SK-N-SH (cell line): Measurements from ENCODE around the gene IGSF11. TPM values are rescaled to one million over a fixed set of nuclear protein-coding genes. Genes with fewer than 3 reads are reported as not detected.

Source experiments
- CTCF ChIA-PET: fragments of 300-600, 350-600 bp; formaldehyde crosslinking; extraction: SDS; loops from one replicate; lab custom pipeline; 2021; lab: Yijun Ruan, JAX
- POLR2A ChIA-PET: fragments of 350-600 bp; sonication (Branson Sonifier 250); formaldehyde crosslinking; extraction: SDS; loops from one replicate; lab custom pipeline; 2020; ENCODE audit warnings: antibody characterized with exemption, inconsistent platforms; lab: Yijun Ruan, JAX
- DNase-seq: peaks from one replicate; pipeline ENCODE4 v3.0.0; 2012
- H2AFZ ChIP-seq: fragments of 200-600 bp; sonication (generic); 2 replicates; pipeline ENCODE4 v1.8.1; 2016; ENCODE audit warnings: antibody characterized with exemption, mild to moderate bottlenecking, low read depth
- H3F3A ChIP-seq: fragments of 200-600 bp; sonication (generic); replicated peaks from 2 replicates; pipeline ENCODE3; 2016; ENCODE audit warnings: antibody characterized with exemption, mild to moderate bottlenecking; ENCODE audit not compliant: insufficient read depth
- H3K27ac ChIP-seq, 2 experiments: fragments of 200-500 bp in 1 of 2; fragments of 200-600 bp in 1 of 2; sonication (Bioruptor generic) in 1 of 2; sonication (generic), shearing (Covaris generic) in 1 of 2; 2 replicates each; pipeline versions ENCODE4 v1.5.1 to v1.6.1; 2014 to 2016; ENCODE audit warnings: low read depth in 2 of 2, inconsistent platforms in 1 of 2, low read length in 1 of 2, mild to moderate bottlenecking in 1 of 2, mixed read lengths in 1 of 2
- H3K27me3 ChIP-seq: fragments of 200-600 bp; sonication (generic), shearing (Covaris generic); 2 replicates; pipeline ENCODE4 v1.6.1; 2016; ENCODE audit warnings: mixed run types; ENCODE audit not compliant: insufficient read depth
- H3K36me3 ChIP-seq, 2 experiments: fragments of 200-500 bp in 1 of 2; fragments of 200-600 bp in 1 of 2; sonication (Bioruptor generic) in 1 of 2; sonication (generic) in 1 of 2; replicated peaks in 1 of 2; 2 replicates each; pipeline versions ENCODE3 to v1.5.1; 2014 to 2016; ENCODE audit warnings: low read length in 1 of 2, mild to moderate bottlenecking in 1 of 2; ENCODE audit not compliant: insufficient read depth in 2 of 2, control insufficient read depth in 1 of 2
- H3K4me1 ChIP-seq, 2 experiments: fragments of 200-500 bp in 1 of 2; fragments of 200-600 bp in 1 of 2; sonication (Bioruptor generic) in 1 of 2; sonication (generic), shearing (Covaris generic) in 1 of 2; 2 replicates each; pipeline versions ENCODE4 v1.5.1 to v1.6.1; 2014 to 2016; ENCODE audit warnings: low read depth in 1 of 2, low read length in 1 of 2, mixed run types in 1 of 2; ENCODE audit not compliant: insufficient read depth in 2 of 2, control insufficient read depth in 1 of 2
- H3K4me2 ChIP-seq: fragments of 200-600 bp; sonication (generic), shearing (Covaris generic); 2 replicates; pipeline ENCODE4 v1.6.1; 2017; ENCODE audit warnings: mixed run types
- H3K4me3 ChIP-seq, 2 experiments: fragments of 200-500 bp in 1 of 2; fragments of 200-600 bp in 1 of 2; sonication (Bioruptor generic) in 1 of 2; sonication (generic), shearing (Covaris generic) in 1 of 2; 2 replicates each; pipeline versions ENCODE4 v1.5.1 to v1.8.1; 2014 to 2016; ENCODE audit warnings: low read depth in 2 of 2, inconsistent platforms in 1 of 2, low read length in 1 of 2, mild to moderate bottlenecking in 1 of 2, mixed read lengths in 1 of 2, moderate library complexity in 1 of 2
- H3K79me2 ChIP-seq: fragments of 200-600 bp; sonication (generic); 2 replicates; pipeline ENCODE4 v1.8.1; 2017; ENCODE audit warnings: mild to moderate bottlenecking; ENCODE audit not compliant: insufficient read depth
- H3K9ac ChIP-seq: fragments of 200-600 bp; sonication (generic); 2 replicates; pipeline ENCODE4 v1.6.1; 2017; ENCODE audit warnings: mixed run types
- H3K9me2 ChIP-seq: fragments of 200-600 bp; sonication (generic); 2 replicates; pipeline ENCODE4 v1.6.1; 2017; ENCODE audit warnings: mixed run types
- H3K9me3 ChIP-seq: fragments of 200-600 bp; sonication (generic); 2 replicates; pipeline ENCODE4 v1.6.1; 2017; ENCODE audit warnings: mixed run types, mild to moderate bottlenecking, moderate library complexity
- H4K20me1 ChIP-seq: fragments of 200-600 bp; sonication (generic); 2 replicates; pipeline ENCODE4 v1.6.1; 2017; ENCODE audit warnings: mild to moderate bottlenecking, mixed run types; ENCODE audit not compliant: insufficient read depth
- ELF1 ChIP-seq: IDR thresholded peaks from 2 replicates; pipeline ENCODE4 v1.4.0; 2012
- EP300 ChIP-seq, 2 experiments: IDR thresholded peaks; 2 replicates each; pipeline versions ENCODE4 v1.4.0 to v1.6.1; 2012; ENCODE audit warnings: borderline replicate concordance in 1 of 2, low read depth in 1 of 2, low read length in 1 of 2
- EZH2phosphoT487 ChIP-seq: fragments of 200-600 bp; sonication (generic); IDR thresholded peaks from 2 replicates; pipeline ENCODE4 v1.6.1; 2017; ENCODE audit warnings: low read depth, mixed run types, mild to moderate bottlenecking, antibody characterized with exemption, moderate library complexity, borderline replicate concordance
- FOXJ3 ChIP-seq: sonication (generic); formaldehyde crosslinking; IDR thresholded peaks from 2 replicates; pipeline ENCODE4 v1.5.1; 2020; ENCODE audit warnings: mild to moderate bottlenecking, missing genetic modification reagents
- FOXM1 ChIP-seq: IDR thresholded peaks from 2 replicates; pipeline ENCODE4 v1.4.0; 2012; ENCODE audit warnings: low read depth, mild to moderate bottlenecking
- GABPA ChIP-seq: IDR thresholded peaks from 2 replicates; pipeline ENCODE4 v1.4.0; 2012; ENCODE audit warnings: low read depth, mild to moderate bottlenecking
- MXI1 ChIP-seq: IDR thresholded peaks from 2 replicates; pipeline ENCODE4 v1.6.1; 2012; ENCODE audit warnings: mild to moderate bottlenecking, low read depth, low read length, improper control_type of control experiment
- POLR2AphosphoS5 ChIP-seq: IDR thresholded peaks from 2 replicates; pipeline ENCODE4 v1.6.1; 2012; ENCODE audit warnings: low read depth, low read length
- RAD21 ChIP-seq: IDR thresholded peaks from 2 replicates; pipeline ENCODE4 v1.6.1; 2012; ENCODE audit warnings: mild to moderate bottlenecking, low read length
- RCOR1 ChIP-seq: fragments of 150-350 bp; IDR thresholded peaks from 2 replicates; pipeline ENCODE4 v1.6.1; 2017; ENCODE audit warnings: antibody characterized with exemption, low read length
- RFX5 ChIP-seq: IDR thresholded peaks from 2 replicates; pipeline ENCODE4 v1.6.1; 2012; ENCODE audit warnings: mild to moderate bottlenecking, improper control_type of control experiment, low read length
- SIN3A ChIP-seq: IDR thresholded peaks from 2 replicates; pipeline ENCODE4 v1.6.1; 2012; ENCODE audit warnings: low read depth, mild to moderate bottlenecking, low read length, moderate library complexity, borderline replicate concordance
- SMC3 ChIP-seq: IDR thresholded peaks from 2 replicates; pipeline ENCODE4 v1.6.1; 2012; ENCODE audit warnings: low read depth, low read length, improper control_type of control experiment
- WGBS: methylation state at CpG from one replicate; pipeline ENCODE4 v1.1.6; 2017; ENCODE audit warnings: low lambda C conversion rate; 5-methylcytosine and 5-hydroxymethylcytosine counted together
- polyA plus RNA-seq, 3 experiments: library from polyadenylated mRNA; depleted of rRNA; stranded (reverse); fragments of >200 nt; gene quantifications; 2 replicates each; pipeline ENCODE4 v1.2.3, GENCODE V29; 2012
- TF ChIP-seq, protein P1 (sequence below): IDR thresholded peaks from 2 replicates; pipeline ENCODE4 v1.6.1; 2012; ENCODE audit warnings: mild to moderate bottlenecking, low read depth, low read length, moderate library complexity
- TF ChIP-seq, protein P2 (sequence below): fragments of 200-600 bp; sonication (generic); IDR thresholded peaks from 2 replicates; pipeline ENCODE4 v1.6.1; 2017; ENCODE audit warnings: antibody characterized with exemption, mild to moderate bottlenecking, moderate library complexity
- TF ChIP-seq, protein P3 (sequence below): fragments of 150-350 bp; IDR thresholded peaks from 2 replicates; pipeline ENCODE4 v1.6.1; 2016; ENCODE audit warnings: mild to moderate bottlenecking, low read depth, low read length
- TF ChIP-seq, protein P4 (sequence below): IDR thresholded peaks from 2 replicates; pipeline ENCODE4 v1.4.0; 2012; ENCODE audit warnings: low read depth, borderline replicate concordance

IGSF11 gene, protein sequence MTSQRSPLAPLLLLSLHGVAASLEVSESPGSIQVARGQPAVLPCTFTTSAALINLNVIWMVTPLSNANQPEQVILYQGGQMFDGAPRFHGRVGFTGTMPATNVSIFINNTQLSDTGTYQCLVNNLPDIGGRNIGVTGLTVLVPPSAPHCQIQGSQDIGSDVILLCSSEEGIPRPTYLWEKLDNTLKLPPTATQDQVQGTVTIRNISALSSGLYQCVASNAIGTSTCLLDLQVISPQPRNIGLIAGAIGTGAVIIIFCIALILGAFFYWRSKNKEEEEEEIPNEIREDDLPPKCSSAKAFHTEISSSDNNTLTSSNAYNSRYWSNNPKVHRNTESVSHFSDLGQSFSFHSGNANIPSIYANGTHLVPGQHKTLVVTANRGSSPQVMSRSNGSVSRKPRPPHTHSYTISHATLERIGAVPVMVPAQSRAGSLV
- 0.07 and 0.08 TPM in 2 replicates for polyA plus RNA-seq (2012; rRNA removed)
- polyA plus RNA-seq (2012; cell fraction: cytosol; rRNA removed), result 0.08 and 0.13 TPM in 2 replicates
- polyA plus RNA-seq (2012; cell fraction: nucleus; rRNA removed), result 0.15 and 0.27 TPM in 2 replicates

DNA sequence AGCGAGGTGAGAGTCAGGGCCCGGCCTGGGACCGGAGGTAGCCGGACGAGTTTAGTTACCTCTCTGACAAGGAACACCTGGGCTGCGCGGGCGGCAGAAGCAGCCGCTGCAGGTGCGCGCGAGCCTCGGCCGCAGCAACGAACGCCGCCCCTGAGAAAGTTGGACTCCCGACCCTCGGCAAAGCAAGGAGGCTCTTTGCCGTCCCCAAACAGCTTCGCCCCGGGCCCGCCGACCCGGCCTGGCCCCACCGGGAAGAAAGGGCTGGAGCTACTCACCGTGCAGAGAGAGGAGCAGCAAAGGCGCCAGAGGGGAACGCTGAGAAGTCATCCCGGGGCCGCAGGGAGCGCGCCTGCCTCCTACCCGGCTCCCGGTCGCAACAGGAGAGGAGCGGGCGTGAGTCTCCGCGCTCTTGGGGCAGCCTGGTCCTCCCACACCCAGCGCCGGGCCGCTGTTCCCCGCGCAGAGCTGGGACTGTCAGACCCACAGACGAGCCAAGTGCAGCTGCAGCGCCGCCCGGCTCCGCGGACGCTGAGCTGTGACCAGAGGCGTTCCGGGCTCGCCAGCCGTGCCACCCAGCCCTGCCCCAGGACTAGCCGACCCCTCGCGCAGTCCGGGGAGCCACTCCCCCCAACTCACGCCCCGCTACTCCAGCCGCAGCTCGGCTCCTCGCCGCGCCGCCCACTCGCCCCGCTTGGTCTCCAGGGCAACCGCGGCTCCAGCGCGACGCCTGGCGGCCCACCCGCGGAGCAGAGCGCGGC, at the start of gene IGSF11:
Gene IGSF11, minus strand, starts transcription at position 591 of the 758 bp plus-strand sequence. Its CDS starts 264 bp downstream, at position 327.
- Histone ChIP-seq H3K4me2 (peak within 1 kb of the TSS; percentile 97), H3K9me3 (no peaks in the 10 kb centered on the region), H3K27ac (no peak within 1 kb of the TSS), H3K79me2 (no peaks in the 10 kb centered on the region), H3K27me3 (peaks cover 27% of the 10 kb centered on the region), H3K9me2 (no peaks in the 10 kb centered on the region), H2AFZ (peak within 1 kb of the TSS; percentile 73; the same call in 1 of the 2 replicates), H3K36me3 (no peaks in the 10 kb centered on the region), H4K20me1 (no peaks in the 10 kb centered on the region), H3K4me3 (peak within 1 kb of the TSS; percentile 60 to 69), H3K4me1 (no peaks in the 10 kb centered on the region; a peak in 1 of 4 replicates), H3F3A (no peaks in the 10 kb centered on the region), H3K9ac (no peak within 1 kb of the TSS)
- DNase-seq, result peak; percentile 96
- TF ChIP-seq, protein P1, sequence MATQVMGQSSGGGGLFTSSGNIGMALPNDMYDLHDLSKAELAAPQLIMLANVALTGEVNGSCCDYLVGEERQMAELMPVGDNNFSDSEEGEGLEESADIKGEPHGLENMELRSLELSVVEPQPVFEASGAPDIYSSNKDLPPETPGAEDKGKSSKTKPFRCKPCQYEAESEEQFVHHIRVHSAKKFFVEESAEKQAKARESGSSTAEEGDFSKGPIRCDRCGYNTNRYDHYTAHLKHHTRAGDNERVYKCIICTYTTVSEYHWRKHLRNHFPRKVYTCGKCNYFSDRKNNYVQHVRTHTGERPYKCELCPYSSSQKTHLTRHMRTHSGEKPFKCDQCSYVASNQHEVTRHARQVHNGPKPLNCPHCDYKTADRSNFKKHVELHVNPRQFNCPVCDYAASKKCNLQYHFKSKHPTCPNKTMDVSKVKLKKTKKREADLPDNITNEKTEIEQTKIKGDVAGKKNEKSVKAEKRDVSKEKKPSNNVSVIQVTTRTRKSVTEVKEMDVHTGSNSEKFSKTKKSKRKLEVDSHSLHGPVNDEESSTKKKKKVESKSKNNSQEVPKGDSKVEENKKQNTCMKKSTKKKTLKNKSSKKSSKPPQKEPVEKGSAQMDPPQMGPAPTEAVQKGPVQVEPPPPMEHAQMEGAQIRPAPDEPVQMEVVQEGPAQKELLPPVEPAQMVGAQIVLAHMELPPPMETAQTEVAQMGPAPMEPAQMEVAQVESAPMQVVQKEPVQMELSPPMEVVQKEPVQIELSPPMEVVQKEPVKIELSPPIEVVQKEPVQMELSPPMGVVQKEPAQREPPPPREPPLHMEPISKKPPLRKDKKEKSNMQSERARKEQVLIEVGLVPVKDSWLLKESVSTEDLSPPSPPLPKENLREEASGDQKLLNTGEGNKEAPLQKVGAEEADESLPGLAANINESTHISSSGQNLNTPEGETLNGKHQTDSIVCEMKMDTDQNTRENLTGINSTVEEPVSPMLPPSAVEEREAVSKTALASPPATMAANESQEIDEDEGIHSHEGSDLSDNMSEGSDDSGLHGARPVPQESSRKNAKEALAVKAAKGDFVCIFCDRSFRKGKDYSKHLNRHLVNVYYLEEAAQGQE, result no peak
- no peak for TF ChIP-seq GABPA
- TF ChIP-seq RCOR1, result no peak
- TF ChIP-seq, protein P2, sequence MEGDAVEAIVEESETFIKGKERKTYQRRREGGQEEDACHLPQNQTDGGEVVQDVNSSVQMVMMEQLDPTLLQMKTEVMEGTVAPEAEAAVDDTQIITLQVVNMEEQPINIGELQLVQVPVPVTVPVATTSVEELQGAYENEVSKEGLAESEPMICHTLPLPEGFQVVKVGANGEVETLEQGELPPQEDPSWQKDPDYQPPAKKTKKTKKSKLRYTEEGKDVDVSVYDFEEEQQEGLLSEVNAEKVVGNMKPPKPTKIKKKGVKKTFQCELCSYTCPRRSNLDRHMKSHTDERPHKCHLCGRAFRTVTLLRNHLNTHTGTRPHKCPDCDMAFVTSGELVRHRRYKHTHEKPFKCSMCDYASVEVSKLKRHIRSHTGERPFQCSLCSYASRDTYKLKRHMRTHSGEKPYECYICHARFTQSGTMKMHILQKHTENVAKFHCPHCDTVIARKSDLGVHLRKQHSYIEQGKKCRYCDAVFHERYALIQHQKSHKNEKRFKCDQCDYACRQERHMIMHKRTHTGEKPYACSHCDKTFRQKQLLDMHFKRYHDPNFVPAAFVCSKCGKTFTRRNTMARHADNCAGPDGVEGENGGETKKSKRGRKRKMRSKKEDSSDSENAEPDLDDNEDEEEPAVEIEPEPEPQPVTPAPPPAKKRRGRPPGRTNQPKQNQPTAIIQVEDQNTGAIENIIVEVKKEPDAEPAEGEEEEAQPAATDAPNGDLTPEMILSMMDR, result peak; percentile 54
- peak; percentile 66; the same call in 1 of the 2 replicates for TF ChIP-seq MXI1
- no peak for TF ChIP-seq POLR2AphosphoS5
- no peak for TF ChIP-seq EZH2phosphoT487
- TF ChIP-seq, protein P3, sequence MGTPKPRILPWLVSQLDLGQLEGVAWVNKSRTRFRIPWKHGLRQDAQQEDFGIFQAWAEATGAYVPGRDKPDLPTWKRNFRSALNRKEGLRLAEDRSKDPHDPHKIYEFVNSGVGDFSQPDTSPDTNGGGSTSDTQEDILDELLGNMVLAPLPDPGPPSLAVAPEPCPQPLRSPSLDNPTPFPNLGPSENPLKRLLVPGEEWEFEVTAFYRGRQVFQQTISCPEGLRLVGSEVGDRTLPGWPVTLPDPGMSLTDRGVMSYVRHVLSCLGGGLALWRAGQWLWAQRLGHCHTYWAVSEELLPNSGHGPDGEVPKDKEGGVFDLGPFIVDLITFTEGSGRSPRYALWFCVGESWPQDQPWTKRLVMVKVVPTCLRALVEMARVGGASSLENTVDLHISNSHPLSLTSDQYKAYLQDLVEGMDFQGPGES, result no peak
- TF ChIP-seq, protein P4, sequence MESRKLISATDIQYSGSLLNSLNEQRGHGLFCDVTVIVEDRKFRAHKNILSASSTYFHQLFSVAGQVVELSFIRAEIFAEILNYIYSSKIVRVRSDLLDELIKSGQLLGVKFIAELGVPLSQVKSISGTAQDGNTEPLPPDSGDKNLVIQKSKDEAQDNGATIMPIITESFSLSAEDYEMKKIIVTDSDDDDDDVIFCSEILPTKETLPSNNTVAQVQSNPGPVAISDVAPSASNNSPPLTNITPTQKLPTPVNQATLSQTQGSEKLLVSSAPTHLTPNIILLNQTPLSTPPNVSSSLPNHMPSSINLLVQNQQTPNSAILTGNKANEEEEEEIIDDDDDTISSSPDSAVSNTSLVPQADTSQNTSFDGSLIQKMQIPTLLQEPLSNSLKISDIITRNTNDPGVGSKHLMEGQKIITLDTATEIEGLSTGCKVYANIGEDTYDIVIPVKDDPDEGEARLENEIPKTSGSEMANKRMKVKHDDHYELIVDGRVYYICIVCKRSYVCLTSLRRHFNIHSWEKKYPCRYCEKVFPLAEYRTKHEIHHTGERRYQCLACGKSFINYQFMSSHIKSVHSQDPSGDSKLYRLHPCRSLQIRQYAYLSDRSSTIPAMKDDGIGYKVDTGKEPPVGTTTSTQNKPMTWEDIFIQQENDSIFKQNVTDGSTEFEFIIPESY, result no peak
- peak; percentile 80 for TF ChIP-seq SMC3
- TF ChIP-seq RAD21, result peak; percentile 62
- no peak for TF ChIP-seq ELF1
- no peak for TF ChIP-seq SIN3A
- TF ChIP-seq FOXJ3 (CRISPR knock-in tag), result no peak
- no peak for TF ChIP-seq RFX5
- TF ChIP-seq EP300 (IDR thresholded peaks at IDR 0.05; ENCODE audit: borderline replicate concordance in 1 of 2, low read depth in 1 of 2, low read length in 1 of 2), result no peak
- TF ChIP-seq FOXM1, result no peak
- ChIA-PET POLR2A (interaction anchor here (1.0 to 1.4 kb wide), 4 partner anchors 14 to 152 kb away, joined by 3 to 4 read pairs (median 4); no protein-coding TSS in a partner anchor), CTCF (interaction anchor here (0.6 to 12.0 kb wide), 57 partner anchors 9 to 646 kb away, joined by 3 to 432 read pairs (median 5); no protein-coding TSS in a partner anchor)
- WGBS, result under 1% methylated on average over 40 of the region's 80 CpGs
